Measurements from ENCODE around the gene PHF10.

The PHF10 gene

DNA sequence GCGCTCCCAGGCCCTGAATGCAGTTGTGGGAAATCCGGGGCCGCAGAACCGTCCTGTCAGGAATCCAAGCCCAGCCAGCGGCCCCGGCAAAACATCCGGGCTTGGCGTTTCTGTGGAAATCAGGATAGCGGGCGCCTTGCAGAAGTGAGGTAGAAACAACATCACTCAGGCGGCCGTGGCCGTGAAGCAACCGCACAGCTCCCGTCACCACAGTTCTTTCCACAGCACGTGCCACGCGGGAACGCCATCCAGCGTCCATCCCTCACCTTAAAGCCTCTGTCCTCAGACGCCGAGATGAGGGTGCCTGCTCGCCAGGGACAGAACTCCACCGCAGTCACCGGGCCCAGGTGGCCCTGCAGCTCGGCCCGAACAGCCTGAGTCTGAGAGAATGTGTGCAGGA is 56.6 kb downstream of the PHF10 start:
- TF ChIP-seq, protein P1, sequence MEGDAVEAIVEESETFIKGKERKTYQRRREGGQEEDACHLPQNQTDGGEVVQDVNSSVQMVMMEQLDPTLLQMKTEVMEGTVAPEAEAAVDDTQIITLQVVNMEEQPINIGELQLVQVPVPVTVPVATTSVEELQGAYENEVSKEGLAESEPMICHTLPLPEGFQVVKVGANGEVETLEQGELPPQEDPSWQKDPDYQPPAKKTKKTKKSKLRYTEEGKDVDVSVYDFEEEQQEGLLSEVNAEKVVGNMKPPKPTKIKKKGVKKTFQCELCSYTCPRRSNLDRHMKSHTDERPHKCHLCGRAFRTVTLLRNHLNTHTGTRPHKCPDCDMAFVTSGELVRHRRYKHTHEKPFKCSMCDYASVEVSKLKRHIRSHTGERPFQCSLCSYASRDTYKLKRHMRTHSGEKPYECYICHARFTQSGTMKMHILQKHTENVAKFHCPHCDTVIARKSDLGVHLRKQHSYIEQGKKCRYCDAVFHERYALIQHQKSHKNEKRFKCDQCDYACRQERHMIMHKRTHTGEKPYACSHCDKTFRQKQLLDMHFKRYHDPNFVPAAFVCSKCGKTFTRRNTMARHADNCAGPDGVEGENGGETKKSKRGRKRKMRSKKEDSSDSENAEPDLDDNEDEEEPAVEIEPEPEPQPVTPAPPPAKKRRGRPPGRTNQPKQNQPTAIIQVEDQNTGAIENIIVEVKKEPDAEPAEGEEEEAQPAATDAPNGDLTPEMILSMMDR (IDR thresholded peaks at IDR 0.05; ENCODE audit: low read depth, low read length): no peak
- no peak overlapping the region for H3K4me3 ChIP-seq (ENCODE audit: low read depth, low read length)

DNA sequence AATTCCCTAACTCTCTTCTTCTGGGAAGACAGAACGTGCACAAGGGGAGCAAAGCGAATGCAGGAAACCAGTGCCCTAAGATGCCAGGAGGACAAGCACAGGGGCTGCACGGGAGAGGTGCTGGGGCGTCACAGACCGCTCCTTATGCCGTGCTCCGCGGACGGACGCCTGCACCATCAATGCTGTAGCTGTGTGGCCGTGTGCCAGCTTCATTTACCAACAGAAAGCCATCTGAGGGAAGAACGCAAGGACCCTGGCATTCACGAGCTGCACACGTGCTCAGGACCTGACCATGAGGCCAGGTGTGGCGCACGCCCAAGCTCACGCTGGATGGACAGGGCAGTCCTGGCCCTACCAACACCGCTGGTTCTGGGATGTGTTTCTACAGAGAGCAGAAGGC is 57.9 kb downstream of the PHF10 start:
- no peak overlapping the region for H3K4me3 ChIP-seq (ENCODE audit: low read depth, low read length)
- TF ChIP-seq, protein P1 (IDR thresholded peaks at IDR 0.05; ENCODE audit: low read depth, low read length): no peak

DNA sequence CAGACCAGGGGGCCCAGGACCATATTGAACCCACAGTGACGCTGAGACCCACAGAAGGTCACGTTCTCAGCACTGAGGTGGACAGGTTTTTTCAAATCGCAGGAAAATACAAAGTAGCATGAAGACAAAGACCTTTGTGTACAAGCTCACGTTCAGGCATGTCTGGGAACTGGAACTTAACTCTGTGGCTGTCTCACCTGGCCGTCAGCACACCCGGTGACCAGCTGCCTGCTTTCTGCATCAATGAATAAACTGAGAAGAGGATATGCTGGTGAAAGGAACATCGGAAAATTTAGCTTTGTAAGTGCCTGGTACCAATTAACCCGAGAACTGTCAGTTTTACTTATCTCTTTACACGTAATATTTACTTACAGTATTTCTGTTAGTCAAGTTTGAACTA is 59.0 kb downstream of the PHF10 start:
- H3K4me3 ChIP-seq (ENCODE audit: low read depth, low read length): no peak overlapping the region
- TF ChIP-seq, protein P1 (IDR thresholded peaks at IDR 0.05; ENCODE audit: low read depth, low read length): no peak

GRCh38 chr6:169664227-169664626 is 60.1 kb downstream of the PHF10 start:
- no peak overlapping the region for H3K4me3 ChIP-seq (ENCODE audit: low read depth, low read length)
- TF ChIP-seq, protein P1 (IDR thresholded peaks at IDR 0.05; ENCODE audit: low read depth, low read length): no peak

DNA sequence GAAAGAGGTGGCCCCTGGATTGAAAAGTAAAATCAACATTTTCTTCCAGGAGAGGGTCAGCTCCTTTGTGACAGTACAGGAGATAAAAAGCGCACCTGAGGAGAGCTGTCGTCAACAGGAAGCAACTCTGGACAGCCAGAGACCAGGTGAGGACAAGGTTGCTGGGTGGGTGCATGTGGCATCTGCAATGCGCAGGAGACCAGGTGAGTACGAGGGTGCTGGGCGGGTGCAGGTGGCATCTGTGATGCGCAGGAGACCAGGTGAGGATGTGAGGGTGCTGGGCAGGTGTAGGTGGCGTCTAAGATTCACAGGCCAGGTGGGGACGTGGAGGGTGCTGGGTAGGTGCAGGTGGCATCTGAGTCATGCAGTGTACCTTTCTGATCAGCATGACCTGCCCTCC is 60.8 kb downstream of the PHF10 start:
- TF ChIP-seq, protein P1 (IDR thresholded peaks at IDR 0.05; ENCODE audit: low read depth, low read length): no peak
- no peak overlapping the region for H3K4me3 ChIP-seq (ENCODE audit: low read depth, low read length)

DNA sequence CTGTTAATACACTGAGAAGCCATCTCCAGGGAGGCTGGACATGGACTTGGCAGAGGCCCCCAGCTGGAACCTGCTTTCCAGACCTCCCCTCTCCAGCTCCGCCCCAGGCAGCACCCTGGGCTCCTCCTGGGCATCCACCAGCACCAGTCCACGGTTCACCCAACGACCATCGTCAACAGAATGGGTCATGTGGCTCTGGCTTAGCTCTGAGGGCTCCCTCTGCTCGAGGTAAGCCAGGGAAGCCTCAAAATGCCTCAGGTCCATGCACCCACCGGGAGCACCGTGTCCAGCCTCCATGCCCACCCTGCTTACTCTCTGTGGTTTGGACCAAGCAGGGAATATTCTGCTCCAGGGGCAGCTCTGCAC is 62.9 kb downstream of the PHF10 start:
- TF ChIP-seq, protein P1 (IDR thresholded peaks at IDR 0.05; ENCODE audit: low read depth, low read length): no peak

GRCh38 chr6:169660751-169661390 is 63.4 kb downstream of the PHF10 start:
- no peak overlapping the region for H3K4me3 ChIP-seq (ENCODE audit: low read depth, low read length)
- TF ChIP-seq, protein P1 (IDR thresholded peaks at IDR 0.05; ENCODE audit: low read depth, low read length): no peak

More for the DNA sequence above, 62.9 kb downstream of the PHF10 start:
- no peak overlapping the region for H3K4me3 ChIP-seq (ENCODE audit: low read depth, low read length)

All from WI38 (cell line).